Spleen (tissue), 7 donors: Measurements from ENCODE around the gene ATL2.

Experiments
- POLR2A ChIP-seq, 3 donors: fragments of 450-650 bp; IDR thresholded peaks; one replicate each; pipeline ENCODE4 v1.5.1; 2017; ENCODE audit warnings: antibody characterized with exemption in 3 of 3, mild to moderate bottlenecking in 1 of 3
- TF ChIP-seq, protein P1 (sequence below), 11 experiments: fragments of 200-600 bp in 7 of 11; fragments of 450-650 bp in 4 of 11; sonication (generic) in 4 of 11; IDR thresholded peaks in 8 of 11; conservative IDR thresholded peaks in 3 of 11; 1 replicate in 7 of 11; 2 replicates in 4 of 11; pipeline versions ENCODE4 v1.4.0 to v1.8.0; 2016 to 2021; ENCODE audit warnings: antibody characterized with exemption in 11 of 11, inconsistent platforms in 4 of 11, mild to moderate bottlenecking in 1 of 11
- donor health status: DM: no; HTN: no; CAD: no; lungs with moderate emphysema.
- donor health status: DM: no; HTN: no; CAD: no.
- donor health status: DM: no; HTN: no; CAD: no.

DNA sequence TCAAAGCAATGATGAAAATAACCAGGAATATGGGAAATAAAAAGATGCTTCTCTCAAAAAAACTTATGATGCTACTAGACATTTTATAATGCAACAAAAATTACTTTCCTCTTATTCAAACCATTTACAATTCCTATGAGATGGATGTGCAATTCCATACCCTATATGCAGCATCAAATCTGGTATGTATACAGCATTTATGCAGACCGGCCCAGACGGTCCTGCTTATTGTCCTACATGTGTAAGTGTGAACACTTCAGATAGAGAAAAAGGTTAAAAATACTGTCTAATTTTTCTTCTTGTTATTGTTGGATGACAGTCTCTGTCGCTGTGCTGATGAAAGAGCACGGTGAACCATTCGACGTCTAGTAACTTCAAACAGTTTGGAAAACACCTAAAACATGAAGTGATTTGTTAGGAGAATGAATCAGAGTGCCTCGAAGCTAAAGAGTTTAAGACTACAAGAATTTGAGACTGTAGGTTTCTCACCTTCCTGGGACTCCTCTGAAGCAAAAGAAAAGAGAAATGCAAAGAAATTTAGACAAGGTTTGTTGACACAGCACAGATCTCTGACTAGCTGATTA is 80.8 kb downstream of the ATL2 start:
- TF ChIP-seq, protein P1, sequence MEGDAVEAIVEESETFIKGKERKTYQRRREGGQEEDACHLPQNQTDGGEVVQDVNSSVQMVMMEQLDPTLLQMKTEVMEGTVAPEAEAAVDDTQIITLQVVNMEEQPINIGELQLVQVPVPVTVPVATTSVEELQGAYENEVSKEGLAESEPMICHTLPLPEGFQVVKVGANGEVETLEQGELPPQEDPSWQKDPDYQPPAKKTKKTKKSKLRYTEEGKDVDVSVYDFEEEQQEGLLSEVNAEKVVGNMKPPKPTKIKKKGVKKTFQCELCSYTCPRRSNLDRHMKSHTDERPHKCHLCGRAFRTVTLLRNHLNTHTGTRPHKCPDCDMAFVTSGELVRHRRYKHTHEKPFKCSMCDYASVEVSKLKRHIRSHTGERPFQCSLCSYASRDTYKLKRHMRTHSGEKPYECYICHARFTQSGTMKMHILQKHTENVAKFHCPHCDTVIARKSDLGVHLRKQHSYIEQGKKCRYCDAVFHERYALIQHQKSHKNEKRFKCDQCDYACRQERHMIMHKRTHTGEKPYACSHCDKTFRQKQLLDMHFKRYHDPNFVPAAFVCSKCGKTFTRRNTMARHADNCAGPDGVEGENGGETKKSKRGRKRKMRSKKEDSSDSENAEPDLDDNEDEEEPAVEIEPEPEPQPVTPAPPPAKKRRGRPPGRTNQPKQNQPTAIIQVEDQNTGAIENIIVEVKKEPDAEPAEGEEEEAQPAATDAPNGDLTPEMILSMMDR (IDR thresholded peaks at IDR 0.05 in 8 of 11, conservative IDR thresholded peaks at IDR 0.05 in 3 of 11) = no peak
- no peak for TF ChIP-seq POLR2A (IDR thresholded peaks at IDR 0.05)
